Cardiac muscle cell (in vitro differentiated cells and primary cell): Measurements from ENCODE around the gene DOK7. TPM values are rescaled to one million over a fixed set of nuclear protein-coding genes. Genes with fewer than 3 reads are reported as not detected.

ENCODE experiments used
- DNase-seq, 2 donors: peaks; one replicate each; pipeline versions ENCODE4 v3.0.0 to v3.0.0-alpha.2; 2010 to 2017; ENCODE audit warnings: low read depth in 1 of 2, low spot score in 1 of 2
- H3K27ac ChIP-seq: fragments of 200-600 bp; sonication (generic); 2 replicates; pipeline ENCODE4 v1.5.1; 2016
- H3K27me3 ChIP-seq: fragments of 200-600 bp; sonication (generic); 2 replicates; pipeline ENCODE4 v1.6.0; 2016; ENCODE audit warnings: control low read depth
- H3K36me3 ChIP-seq: fragments of 200-600 bp; sonication (generic); 2 replicates; pipeline ENCODE4 v1.5.1; 2016; ENCODE audit warnings: control low read depth
- H3K4me1 ChIP-seq: fragments of 200-600 bp; sonication (generic); 2 replicates; pipeline ENCODE4 v1.8.1; 2017; ENCODE audit warnings: low read depth, mild to moderate bottlenecking, mixed run types
- H3K4me3 ChIP-seq: fragments of 200-600 bp; sonication (generic); 2 replicates; pipeline ENCODE4 v1.5.1; 2016; ENCODE audit warnings: mild to moderate bottlenecking
- H3K9me3 ChIP-seq: fragments of 200-600 bp; sonication (generic); 2 replicates; pipeline ENCODE4 v1.5.1; 2017; ENCODE audit warnings: low read depth, mild to moderate bottlenecking, control low read depth
- polyA plus RNA-seq: library from polyadenylated mRNA; unstranded; fragments of >200 nt; fragmentation: Nextera tagmentation; extraction: Ambion mirVana; gene quantifications from 2 replicates; pipeline ENCODE4 v1.2.1, GENCODE V29; 2016
- total RNA-seq: library from RNA; depleted of rRNA; stranded (reverse); fragments of >200 nt; gene quantifications from 2 replicates; pipeline ENCODE4 v1.2.3, GENCODE V29; 2016
- TF ChIP-seq, protein P1 (sequence below): IDR thresholded peaks from 2 replicates; pipeline ENCODE4 v1.5.1; 2012; ENCODE audit warnings: low read depth, mild to moderate bottlenecking, low read length

The DOK7 gene
- total and polyA plus RNA-seq, 2 experiments from 2014 or later = 14.4 to 18.0 TPM

DNA sequence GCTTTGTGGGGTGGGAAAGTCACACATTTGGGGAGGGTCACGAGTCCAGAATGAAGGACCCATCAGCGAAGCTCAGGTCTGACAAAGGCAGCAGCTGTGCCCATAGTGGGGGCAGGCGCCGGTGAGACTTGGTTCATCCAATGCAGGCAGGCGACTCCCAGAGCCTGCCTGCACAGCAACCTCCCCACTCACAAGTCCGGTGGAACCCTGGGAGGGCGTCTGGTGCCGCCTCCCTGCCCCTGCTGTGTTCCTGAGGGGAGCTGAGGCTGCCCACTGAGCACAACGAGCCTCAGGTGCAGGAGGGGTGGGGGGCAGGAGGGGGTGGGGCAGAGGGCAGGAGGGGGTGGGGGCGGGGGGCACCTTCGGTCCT, 55.4 kb downstream of the DOK7 start:
- no peak for DNase-seq
- Histone ChIP-seq H3K36me3 (peaks cover 45% of the 10 kb centered on the region), H3K9me3 (no peaks in the 10 kb centered on the region)

DNA sequence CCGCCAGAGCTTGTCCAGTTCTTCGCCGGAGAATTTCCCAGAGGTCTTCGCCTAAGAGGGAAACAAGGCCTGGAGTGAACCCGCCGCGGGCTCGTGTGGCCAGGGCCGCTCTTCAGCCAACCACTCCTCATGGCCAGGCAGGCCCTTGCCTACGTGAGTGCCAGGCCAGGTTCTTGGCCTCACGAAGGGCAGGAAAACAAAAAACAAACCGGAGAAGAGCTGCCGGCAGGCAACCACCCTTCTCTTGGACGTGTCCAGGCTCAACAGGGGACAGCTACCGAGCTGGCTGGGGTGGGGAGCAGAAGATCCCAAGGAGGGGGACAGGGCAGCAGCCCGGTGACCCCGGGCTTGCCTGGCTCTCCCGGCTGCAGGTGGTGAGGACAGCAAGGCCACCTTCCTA, 55.8 kb downstream of the DOK7 start:
- Histone ChIP-seq H3K4me1 (no peaks in the 10 kb centered on the region), H3K9me3 (no peaks in the 10 kb centered on the region), H3K27me3 (no peaks in the 10 kb centered on the region), H3K27ac (no peak overlapping the region), H3K4me3 (no peak overlapping the region), H3K36me3 (peaks cover 41% of the 10 kb centered on the region)
- no peak for DNase-seq
- TF ChIP-seq, protein P1, sequence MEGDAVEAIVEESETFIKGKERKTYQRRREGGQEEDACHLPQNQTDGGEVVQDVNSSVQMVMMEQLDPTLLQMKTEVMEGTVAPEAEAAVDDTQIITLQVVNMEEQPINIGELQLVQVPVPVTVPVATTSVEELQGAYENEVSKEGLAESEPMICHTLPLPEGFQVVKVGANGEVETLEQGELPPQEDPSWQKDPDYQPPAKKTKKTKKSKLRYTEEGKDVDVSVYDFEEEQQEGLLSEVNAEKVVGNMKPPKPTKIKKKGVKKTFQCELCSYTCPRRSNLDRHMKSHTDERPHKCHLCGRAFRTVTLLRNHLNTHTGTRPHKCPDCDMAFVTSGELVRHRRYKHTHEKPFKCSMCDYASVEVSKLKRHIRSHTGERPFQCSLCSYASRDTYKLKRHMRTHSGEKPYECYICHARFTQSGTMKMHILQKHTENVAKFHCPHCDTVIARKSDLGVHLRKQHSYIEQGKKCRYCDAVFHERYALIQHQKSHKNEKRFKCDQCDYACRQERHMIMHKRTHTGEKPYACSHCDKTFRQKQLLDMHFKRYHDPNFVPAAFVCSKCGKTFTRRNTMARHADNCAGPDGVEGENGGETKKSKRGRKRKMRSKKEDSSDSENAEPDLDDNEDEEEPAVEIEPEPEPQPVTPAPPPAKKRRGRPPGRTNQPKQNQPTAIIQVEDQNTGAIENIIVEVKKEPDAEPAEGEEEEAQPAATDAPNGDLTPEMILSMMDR = no peak

More for the DNA sequence above, 55.4 kb downstream of the DOK7 start:
- no peak overlapping the region for H3K4me3 ChIP-seq
- H3K4me1 ChIP-seq = no peaks in the 10 kb centered on the region
- TF ChIP-seq, protein P1 = no peak
- no peaks in the 10 kb centered on the region for H3K27me3 ChIP-seq
- H3K27ac ChIP-seq = no peak overlapping the region

DNA sequence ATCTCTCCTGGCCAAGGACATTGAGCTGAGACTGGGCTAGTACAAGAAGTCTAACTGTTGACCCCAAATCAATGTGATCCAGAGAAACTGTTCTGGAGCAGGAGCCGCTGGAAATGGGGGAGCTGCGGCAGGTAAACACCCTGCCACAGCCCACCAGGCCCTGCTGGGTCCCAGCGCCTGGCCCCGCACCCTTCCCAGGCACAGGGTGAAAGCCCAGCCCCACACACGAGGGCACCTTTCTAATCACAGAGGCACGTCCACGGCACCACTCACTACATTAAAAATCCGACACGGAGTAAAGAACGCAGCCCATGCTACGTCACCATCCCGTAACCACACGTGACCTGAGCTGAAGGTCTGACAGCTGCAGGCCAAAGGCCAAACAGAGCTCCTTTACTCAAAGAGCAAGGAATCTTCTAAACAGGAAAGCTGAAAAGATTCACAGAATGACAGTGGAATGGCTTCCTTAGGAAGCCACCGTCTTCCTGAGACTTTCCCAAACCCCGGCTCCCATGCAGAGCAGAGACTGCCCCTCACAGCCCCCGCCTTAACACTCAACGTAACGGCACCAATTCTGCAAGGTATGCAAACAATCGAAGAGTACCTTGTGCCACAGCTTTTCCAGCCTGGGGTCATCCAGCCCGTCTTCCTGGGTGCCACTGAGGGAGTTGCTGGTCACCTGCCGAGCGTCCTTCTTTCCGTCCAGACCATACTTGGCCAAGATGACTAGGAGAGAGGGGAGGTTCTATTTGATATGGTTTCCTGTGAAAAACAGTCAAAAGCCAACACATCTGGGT, 56.6 kb downstream of the DOK7 start:
- no peaks in the 10 kb centered on the region for H3K27me3 ChIP-seq
- TF ChIP-seq, protein P1 = no peak
- no peak for DNase-seq
- H3K36me3 ChIP-seq = peaks cover 35% of the 10 kb centered on the region
- H3K9me3 ChIP-seq = no peaks in the 10 kb centered on the region
- no peak overlapping the region for H3K27ac ChIP-seq
- no peaks in the 10 kb centered on the region for H3K4me1 ChIP-seq
- H3K4me3 ChIP-seq = no peak overlapping the region

DNA sequence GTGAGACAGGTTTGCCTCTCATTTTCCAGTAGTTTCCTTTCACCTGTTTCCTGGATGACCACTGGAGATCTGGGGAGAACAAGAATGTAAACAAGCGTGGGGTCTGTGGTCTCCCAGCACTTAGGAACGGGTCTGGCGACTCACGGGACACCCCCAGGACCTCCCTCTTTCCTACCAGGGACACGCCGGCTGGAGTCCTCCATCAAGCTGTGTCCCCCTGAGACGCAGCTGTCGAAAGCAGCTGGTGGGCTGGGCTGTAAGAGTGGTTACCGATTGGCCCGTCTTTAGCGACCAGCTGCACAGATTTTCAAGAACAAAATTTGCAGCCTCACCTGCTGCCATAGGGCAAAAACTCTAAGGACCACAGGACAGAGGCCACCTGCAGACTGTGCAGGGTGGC, 57.2 kb downstream of the DOK7 start:
- Histone ChIP-seq H3K27me3 (no peaks in the 10 kb centered on the region), H3K27ac (no peak overlapping the region), H3K36me3 (peaks cover 35% of the 10 kb centered on the region), H3K4me1 (no peaks in the 10 kb centered on the region), H3K4me3 (no peak overlapping the region), H3K9me3 (no peaks in the 10 kb centered on the region)
- TF ChIP-seq, protein P1 = no peak
- DNase-seq = no peak

DNA sequence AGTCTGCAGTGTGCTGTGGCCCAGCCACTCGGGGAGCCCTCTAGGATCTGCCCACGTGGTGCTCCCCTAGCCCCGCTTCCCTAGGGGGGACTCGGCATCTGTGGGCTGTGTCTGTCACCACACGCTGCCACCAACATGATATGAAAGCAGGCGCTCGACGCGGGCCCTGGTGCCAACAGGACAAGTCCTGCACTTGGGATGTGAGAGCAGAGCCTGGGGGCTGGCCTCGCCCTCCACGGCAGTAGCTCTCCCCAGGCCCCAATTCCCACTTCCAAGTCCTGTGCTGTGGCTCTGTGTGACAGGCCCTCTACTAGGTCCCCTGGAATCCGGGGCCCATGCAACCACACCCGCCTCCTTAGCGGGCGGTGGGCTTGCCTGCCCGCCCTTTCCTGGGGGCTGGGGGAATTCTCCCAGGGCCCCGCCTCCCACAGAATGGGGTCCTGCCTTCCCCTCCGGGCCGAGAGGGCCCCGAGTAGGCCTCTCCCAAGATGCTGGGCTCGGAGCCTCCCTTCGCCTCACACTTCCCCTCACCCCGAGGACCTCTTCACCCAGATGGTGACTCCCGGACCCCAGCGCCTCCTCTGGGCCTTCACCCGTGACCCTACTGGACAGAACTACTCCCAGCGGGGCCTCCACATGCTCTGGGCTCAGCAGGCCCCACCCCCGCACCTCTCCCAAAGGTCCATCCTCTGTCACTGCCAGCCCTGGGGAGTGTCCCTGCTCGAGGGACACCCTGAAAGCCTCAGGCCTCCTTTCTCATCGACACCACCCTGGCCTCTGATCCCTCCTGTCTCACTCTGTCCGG, 57.9 kb downstream of the DOK7 start:
- Histone ChIP-seq H3K36me3 (peaks cover 32% of the 10 kb centered on the region), H3K27ac (no peak overlapping the region), H3K9me3 (no peaks in the 10 kb centered on the region), H3K4me3 (no peak overlapping the region), H3K27me3 (no peaks in the 10 kb centered on the region), H3K4me1 (no peaks in the 10 kb centered on the region)
- no peak for DNase-seq
- TF ChIP-seq, protein P1 = no peak
